ENCODE data around the gene SIT1.

SIT1 gene

GRCh38 chr9:35605351-35606137 is 45.2 kb downstream of the SIT1 start:
- H3K27ac Mint-ChIP-seq = no peak overlapping the region
- no peaks in the 10 kb centered on the region for H3K27me3 Mint-ChIP-seq (ENCODE audit: low read depth, poor library complexity)
- TF ChIP-seq CTCF (IDR thresholded peaks at IDR 0.05) = no peak
- H3K36me3 Mint-ChIP-seq (ENCODE audit: low read depth) = peaks cover 11% of the 10 kb centered on the region
- H3K9me3 Mint-ChIP-seq = no peaks in the 10 kb centered on the region
- H3K4me3 Mint-ChIP-seq = peak overlapping the region; percentile 82
- peak; percentile 51 for DNase-seq
- H3K4me1 Mint-ChIP-seq = peaks cover 38% of the 10 kb centered on the region

GRCh38 chr9:35604578-35605350 is 46.0 kb downstream of the SIT1 start, which contains the start of gene TESK1:
TSS of gene TESK1 (plus strand) at chr9:35605262. CDS start at chr9:35605620, 358 bp downstream.
- H3K27ac Mint-ChIP-seq = peak within 1 kb of the TSS; percentile 100
- TF ChIP-seq CTCF (IDR thresholded peaks at IDR 0.05) = no peak
- no peaks in the 10 kb centered on the region for H3K27me3 Mint-ChIP-seq (ENCODE audit: low read depth, poor library complexity)
- H3K9me3 Mint-ChIP-seq = no peaks in the 10 kb centered on the region
- DNase-seq = peak; percentile 88
- H3K36me3 Mint-ChIP-seq (ENCODE audit: low read depth) = peaks cover 11% of the 10 kb centered on the region
- peak within 1 kb of the TSS; percentile 96 for H3K4me3 Mint-ChIP-seq
- peaks cover 38% of the 10 kb centered on the region for H3K4me1 Mint-ChIP-seq

- H3K4me3 Mint-ChIP-seq = peak overlapping the region; percentile 96
- peak; percentile 92 for TF ChIP-seq CTCF (IDR thresholded peaks at IDR 0.05)
- peaks cover 11% of the 10 kb centered on the region for H3K36me3 Mint-ChIP-seq (ENCODE audit: low read depth)
- H3K27ac Mint-ChIP-seq = peak overlapping the region; percentile 100
- H3K4me1 Mint-ChIP-seq = peaks cover 38% of the 10 kb centered on the region
- peak; percentile 99 for DNase-seq
- no peaks in the 10 kb centered on the region for H3K27me3 Mint-ChIP-seq (ENCODE audit: low read depth, poor library complexity)
- H3K9me3 Mint-ChIP-seq = no peaks in the 10 kb centered on the region
These were observed 46.6 kb downstream of the SIT1 start for GRCh38 chr9:35603986-35604577.

- peak overlapping the region; percentile 96 for H3K4me3 Mint-ChIP-seq
- H3K9me3 Mint-ChIP-seq = no peaks in the 10 kb centered on the region
- H3K36me3 Mint-ChIP-seq (ENCODE audit: low read depth) = peaks cover 11% of the 10 kb centered on the region
- no peak for DNase-seq
- peaks cover 38% of the 10 kb centered on the region for H3K4me1 Mint-ChIP-seq
- peak overlapping the region; percentile 58 for H3K27ac Mint-ChIP-seq
- no peak for TF ChIP-seq CTCF (IDR thresholded peaks at IDR 0.05)
- H3K27me3 Mint-ChIP-seq (ENCODE audit: low read depth, poor library complexity) = no peaks in the 10 kb centered on the region
These were observed 47.2 kb downstream of the SIT1 start for GRCh38 chr9:35603506-35603985.

- H3K9me3 Mint-ChIP-seq = peaks cover 5% of the 10 kb centered on the region
- H3K36me3 Mint-ChIP-seq (ENCODE audit: low read depth) = no peaks in the 10 kb centered on the region
- no peak overlapping the region for H3K27ac Mint-ChIP-seq
- peaks cover 22% of the 10 kb centered on the region for H3K4me1 Mint-ChIP-seq
- DNase-seq = no peak
- no peaks in the 10 kb centered on the region for H3K27me3 Mint-ChIP-seq (ENCODE audit: low read depth, poor library complexity)
- no peak overlapping the region for H3K4me3 Mint-ChIP-seq
- no peak for TF ChIP-seq CTCF (IDR thresholded peaks at IDR 0.05)
These were observed 50.7 kb downstream of the SIT1 start for GRCh38 chr9:35599763-35600604.

Data from nephron progenitor cell (in vitro differentiated cells).